COLO668 (cell line): ENCODE data around the gene NTRK3.

Source experiments
- DNase-seq: peaks from one replicate; lab custom pipeline; 2025; ENCODE audit not compliant: unreplicated experiment; lab: John Stamatoyannopoulos, UW

Gene NTRK3

GRCh38 chr15:88232771-88233201 lies 23.8 kb downstream of the NTRK3 start:
- DNase-seq: no peak

- DNase-seq: no peak
These were observed 24.5 kb downstream of the NTRK3 start for GRCh38 chr15:88231909-88232644.

- no peak for DNase-seq
These were observed 25.7 kb downstream of the NTRK3 start for GRCh38 chr15:88230823-88231222.

- no peak for DNase-seq
These were observed 31.1 kb downstream of the NTRK3 start for GRCh38 chr15:88225461-88225860.

DNA sequence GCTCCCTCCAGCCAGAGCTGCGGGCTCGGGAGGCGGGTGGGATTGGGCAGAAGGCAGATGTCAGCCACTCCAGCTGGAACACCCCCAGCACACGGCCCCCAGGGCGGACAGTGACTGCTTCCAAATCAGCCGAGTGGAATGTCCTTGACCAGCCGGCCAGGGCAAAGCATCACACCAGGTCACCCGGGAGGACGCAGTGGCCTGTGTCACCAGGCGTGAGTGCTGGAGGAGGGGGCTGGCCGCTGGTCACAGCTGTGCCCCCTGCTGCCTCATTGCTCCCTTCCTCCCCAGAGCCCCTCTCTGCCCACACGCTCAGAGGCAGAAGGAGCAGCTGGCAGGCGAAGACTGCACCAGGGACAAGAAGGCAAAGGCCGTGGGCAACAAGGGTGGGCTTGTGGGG lies 33.5 kb downstream of the NTRK3 start:
- no peak for DNase-seq

DNA sequence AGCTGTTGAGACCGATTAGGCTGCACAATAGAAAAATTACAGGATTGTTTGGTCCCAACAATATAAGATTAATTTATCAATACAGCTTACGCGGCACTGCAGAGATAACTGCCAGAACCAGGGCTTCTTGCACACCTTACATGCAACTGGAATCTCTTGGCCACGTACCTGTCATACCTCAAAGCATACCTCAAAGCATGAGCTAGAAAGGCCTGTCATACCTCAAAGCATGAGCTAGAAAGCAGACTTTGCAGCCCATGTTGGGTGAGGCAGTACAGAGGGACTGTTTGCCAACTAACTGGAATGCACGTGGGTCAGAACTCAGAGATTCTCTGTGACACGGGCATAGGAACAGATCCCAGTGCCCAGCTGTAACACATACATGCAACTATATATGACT lies 34.7 kb downstream of the NTRK3 start:
- no peak for DNase-seq

DNA sequence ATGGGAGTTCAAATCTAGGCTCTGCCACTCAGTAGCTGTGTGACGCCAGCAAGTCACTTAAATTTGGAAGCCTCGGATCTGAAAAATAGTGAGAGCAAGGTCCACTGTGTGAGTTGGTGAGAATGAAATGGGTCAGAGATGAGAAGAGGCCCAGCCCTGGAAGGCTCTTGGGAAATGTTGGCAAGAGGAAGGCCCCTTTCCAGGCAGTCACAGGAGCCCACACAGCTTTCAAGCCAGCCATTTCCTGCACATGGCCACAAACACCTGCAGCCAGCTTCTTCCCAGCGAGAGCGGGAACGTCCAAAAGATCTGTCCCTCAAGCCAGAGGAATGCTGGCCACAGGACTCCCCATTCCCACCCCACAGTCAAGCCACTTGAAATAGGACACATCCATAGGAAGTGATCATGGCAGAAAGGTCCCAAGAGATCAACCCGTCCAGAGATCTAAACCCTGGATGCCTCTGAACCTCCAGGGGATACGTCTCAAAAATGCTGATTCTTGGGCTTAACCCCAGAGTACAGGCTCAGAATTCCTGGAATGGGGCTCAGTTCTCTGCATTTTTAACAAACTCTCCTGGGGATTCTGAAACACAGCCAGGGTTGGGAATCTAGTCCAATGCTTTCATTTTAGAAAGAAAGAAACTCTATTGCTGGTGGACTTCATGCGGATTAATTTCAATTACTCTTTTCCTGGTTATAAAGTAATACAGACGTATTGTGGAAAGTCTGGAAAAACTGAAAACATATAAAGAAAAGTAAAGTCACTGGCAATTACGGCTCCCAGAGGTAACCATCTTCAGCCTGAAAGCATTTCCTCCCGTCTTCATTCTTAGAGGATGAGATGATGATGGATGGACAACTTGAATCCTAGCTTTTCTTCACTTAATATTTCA lies 35.9 kb downstream of the NTRK3 start:
- DNase-seq: no peak

DNA sequence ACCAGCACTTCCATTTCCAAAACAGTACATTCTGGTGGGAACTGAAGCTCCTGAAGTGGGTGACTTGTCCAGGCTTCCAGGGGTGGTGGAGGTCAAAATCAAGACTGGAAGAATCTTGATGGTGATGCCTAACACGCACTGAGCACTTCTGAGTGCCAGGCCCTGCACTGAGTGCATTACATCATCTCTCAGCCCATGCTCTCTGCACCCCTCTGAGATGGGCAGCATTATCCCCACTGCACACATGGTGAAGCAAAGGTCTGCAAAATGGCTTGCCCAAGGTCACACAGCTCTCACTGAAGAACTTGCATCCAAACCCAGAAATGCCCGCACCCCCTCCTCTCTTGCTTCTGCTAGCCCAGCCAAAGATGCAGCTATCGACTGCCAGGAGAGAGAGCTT lies 36.9 kb downstream of the NTRK3 start:
- no peak for DNase-seq

GRCh38 chr15:88218557-88219221 lies 37.9 kb downstream of the NTRK3 start:
- peak; percentile 40 for DNase-seq

GRCh38 chr15:88215066-88215648 lies 41.4 kb downstream of the NTRK3 start:
- DNase-seq: no peak

- DNase-seq: peak; percentile 23
These were observed 47.4 kb downstream of the NTRK3 start for GRCh38 chr15:88209111-88209510.

DNA sequence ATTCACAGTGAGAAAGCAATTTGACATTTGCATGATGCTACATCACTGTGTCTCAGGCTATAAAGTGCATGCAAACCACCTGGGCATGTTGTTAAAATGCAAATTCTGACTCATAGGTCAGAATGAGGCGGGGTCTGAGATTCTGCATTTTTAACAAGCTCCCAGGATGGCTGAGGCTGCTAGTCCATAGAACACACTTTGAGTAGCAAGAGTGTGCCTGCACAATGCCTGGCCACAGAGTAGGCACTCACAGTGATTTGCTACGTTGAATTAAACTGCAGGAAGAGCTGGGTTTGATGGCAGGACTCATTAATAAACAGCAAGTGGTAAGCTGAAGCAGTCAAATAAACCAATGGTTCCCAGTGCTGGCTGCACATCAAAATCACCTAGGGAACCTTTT lies 48.1 kb downstream of the NTRK3 start:
- no peak for DNase-seq

- DNase-seq: no peak
These were observed 49.0 kb downstream of the NTRK3 start for GRCh38 chr15:88207565-88207964.

- DNase-seq: peak; percentile 2
These were observed 52.0 kb downstream of the NTRK3 start for GRCh38 chr15:88204584-88204983.

DNA sequence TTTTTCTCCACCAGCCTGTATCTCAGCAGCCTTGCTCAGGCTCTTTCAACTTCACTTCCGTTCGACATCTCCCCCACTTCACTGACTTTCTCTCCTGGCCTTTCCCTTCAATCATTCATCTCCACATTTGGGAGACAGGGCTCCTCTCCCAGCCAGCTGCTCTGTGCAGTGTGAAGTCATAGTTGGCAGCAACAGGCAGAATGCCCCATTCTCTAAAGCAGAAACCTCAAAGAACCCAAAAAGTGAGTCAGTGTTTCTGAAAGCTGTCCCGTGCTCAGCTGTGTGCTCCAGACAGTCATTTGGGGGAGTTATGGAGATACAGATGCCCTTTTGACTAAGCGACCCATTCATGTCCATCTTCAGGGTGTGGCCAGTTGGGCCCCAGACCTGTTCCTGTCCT lies 54.3 kb downstream of the NTRK3 start:
- DNase-seq: no peak

DNA sequence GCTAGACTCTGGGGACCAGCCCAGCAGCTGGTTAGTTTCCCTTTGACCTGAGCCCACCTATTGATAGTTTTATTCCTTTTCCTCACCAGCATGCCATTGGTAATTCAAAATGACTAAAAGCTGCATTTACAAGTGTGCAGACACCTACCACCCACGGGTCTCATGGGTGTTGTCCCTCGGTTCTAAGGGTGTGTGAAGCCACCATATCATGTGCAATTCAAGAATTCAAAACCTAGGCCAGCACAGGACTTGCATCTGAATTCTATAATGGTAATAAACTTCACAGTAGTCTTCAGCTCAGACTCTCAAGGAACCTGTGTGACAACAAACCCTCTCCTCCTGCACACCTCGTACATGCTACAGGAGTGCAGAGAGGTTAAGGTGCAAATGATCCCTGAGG lies 55.3 kb downstream of the NTRK3 start:
- DNase-seq: no peak

- DNase-seq: no peak
These were observed 59.6 kb downstream of the NTRK3 start for GRCh38 chr15:88196961-88197360.

GRCh38 chr15:88194162-88194561 lies 62.4 kb downstream of the NTRK3 start:
- no peak for DNase-seq

DNA sequence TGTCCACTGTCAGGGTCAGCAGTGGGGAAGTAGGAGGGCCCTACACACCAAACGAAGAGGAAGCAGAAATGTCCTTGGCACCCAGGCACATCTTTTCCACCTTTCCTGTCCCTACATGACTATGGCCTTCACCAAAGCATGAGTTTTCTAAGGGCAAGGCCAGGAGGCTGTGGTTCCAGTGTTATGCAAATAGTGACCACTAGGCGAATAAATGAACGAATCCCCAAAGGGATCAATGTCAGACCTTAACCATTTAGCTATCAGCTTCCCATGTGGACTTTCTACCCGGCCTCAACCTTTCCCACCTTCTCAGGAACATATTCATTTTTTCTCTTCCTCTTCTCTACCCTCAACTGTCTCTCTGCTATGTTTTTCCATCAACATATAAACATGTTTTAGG lies 63.1 kb downstream of the NTRK3 start:
- DNase-seq: no peak

DNA sequence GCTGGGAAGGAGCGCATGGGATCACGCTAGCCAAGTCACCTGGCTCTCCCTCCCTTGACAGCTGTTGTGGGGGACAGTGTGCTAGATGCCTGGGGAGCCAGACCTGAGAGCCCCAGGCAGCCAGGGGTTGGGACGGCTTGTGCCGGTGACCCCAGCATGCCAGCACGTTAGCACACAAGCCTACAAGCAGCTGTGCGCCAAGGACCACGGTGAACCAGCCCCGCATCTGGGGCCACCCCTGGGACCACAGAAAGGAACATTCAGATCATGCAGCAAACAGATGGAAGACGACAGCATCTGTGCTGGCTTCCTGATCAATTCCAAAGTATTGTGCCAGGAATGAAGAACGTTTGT lies 64.8 kb downstream of the NTRK3 start:
- DNase-seq: no peak

GRCh38 chr15:88190232-88190631 lies 66.3 kb downstream of the NTRK3 start:
- no peak for DNase-seq
